ENCODE measurements around the gene MYO7B. TPM values are rescaled to one million over a fixed set of nuclear protein-coding genes. Genes with fewer than 3 reads are reported as not detected.

MYO7B gene
- total RNA-seq, 4 donors from 2014 or later: 0.21 to 0.48 (median 0.28) TPM

- no peak for DNase-seq
- Histone ChIP-seq H3K27ac (no peak overlapping the region), H3K9me3 (no peaks in the 10 kb centered on the region), H3K4me1 (no peaks in the 10 kb centered on the region), H3K4me3 (no peak overlapping the region), H3K27me3 (no peaks in the 10 kb centered on the region), H3K36me3 (no peaks in the 10 kb centered on the region)
- no peak for TF ChIP-seq POLR2A (IDR thresholded peaks at IDR 0.05)
- no peak for TF ChIP-seq CTCF (IDR thresholded peaks at IDR 0.05)
- intact Hi-C loops (cut with DNase I; ENCODE audit: low total_unique reads): no loop called here
These were observed 48.6 kb downstream of the MYO7B start for GRCh38 chr2:127584047-127584446.

GRCh38 chr2:127584516-127585033 is 49.1 kb downstream of the MYO7B start:
- Histone ChIP-seq H3K36me3 (no peaks in the 10 kb centered on the region), H3K4me1 (no peaks in the 10 kb centered on the region), H3K27ac (no peak overlapping the region), H3K9me3 (no peaks in the 10 kb centered on the region), H3K27me3 (no peaks in the 10 kb centered on the region), H3K4me3 (no peak overlapping the region)
- no peak for DNase-seq
- TF ChIP-seq POLR2A (IDR thresholded peaks at IDR 0.05): no peak
- intact Hi-C loops (cut with DNase I; ENCODE audit: low total_unique reads): no loop called here

GRCh38 chr2:127585270-127585807 is 49.9 kb downstream of the MYO7B start:
- Histone ChIP-seq H3K27ac (no peak overlapping the region), H3K4me1 (no peaks in the 10 kb centered on the region), H3K4me3 (no peak overlapping the region), H3K36me3 (no peaks in the 10 kb centered on the region), H3K9me3 (no peaks in the 10 kb centered on the region), H3K27me3 (no peaks in the 10 kb centered on the region)
- intact Hi-C loops (cut with DNase I; ENCODE audit: low total_unique reads): no loop called here
- DNase-seq: no peak
- TF ChIP-seq POLR2A (IDR thresholded peaks at IDR 0.05): no peak
- TF ChIP-seq CTCF (IDR thresholded peaks at IDR 0.05): no peak

DNA sequence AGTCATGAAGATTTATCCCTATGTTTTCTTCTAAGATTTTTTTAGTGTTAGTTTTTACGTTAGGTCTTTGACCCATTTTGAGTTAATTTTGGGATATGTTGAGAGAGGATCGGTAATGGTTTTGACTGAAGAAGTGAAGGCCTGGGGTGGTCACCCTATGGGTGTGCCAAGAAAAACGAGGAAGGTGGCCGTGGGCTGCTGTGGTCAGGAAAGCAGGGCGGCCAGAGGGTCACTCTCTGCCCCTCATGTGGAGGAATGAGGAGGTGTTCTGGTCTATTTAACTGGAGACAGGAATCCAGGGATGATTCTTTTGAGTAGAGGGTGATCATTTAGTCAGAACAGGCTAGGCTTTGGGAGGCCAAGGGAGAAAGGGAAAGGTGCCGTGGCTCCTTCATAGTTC is 50.7 kb downstream of the MYO7B start:
- no peaks in the 10 kb centered on the region for H3K4me1 ChIP-seq
- H3K36me3 ChIP-seq: no peaks in the 10 kb centered on the region
- no peaks in the 10 kb centered on the region for H3K27me3 ChIP-seq
- H3K4me3 ChIP-seq: no peak overlapping the region
- DNase-seq: no peak
- no peak overlapping the region for H3K27ac ChIP-seq
- TF ChIP-seq CTCF (IDR thresholded peaks at IDR 0.05) (no peak), POLR2A (IDR thresholded peaks at IDR 0.05) (no peak)
- no peaks in the 10 kb centered on the region for H3K9me3 ChIP-seq
- intact Hi-C loops (cut with DNase I; ENCODE audit: low total_unique reads): no loop called here

DNA sequence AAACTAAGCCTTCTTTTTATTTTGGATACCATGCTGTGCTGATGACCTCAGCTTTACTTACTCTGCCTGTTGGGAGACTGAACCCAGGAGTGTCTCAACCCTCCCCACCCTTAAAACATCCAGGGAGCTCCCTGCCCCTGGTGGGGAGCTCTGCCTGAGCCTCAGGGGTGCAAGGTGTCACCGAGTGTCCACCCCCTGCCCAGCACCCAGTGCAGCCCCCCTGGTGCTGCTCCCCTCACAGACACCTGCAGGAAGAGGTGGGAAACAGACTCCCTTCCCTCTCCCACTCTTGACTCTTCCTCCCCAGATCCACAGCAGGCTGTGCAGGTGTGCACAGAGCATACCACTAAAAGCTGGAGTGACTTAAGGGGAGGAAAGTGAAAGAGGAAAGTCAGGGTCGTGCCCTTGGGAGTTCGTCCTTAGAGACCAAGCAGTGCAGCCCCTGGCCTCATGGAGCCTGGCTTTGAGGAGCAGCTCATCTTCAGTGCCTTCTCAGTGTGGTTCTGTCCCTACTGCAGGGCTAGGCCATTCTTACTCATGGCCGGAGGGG is 51.3 kb downstream of the MYO7B start:
- no peak for TF ChIP-seq CTCF (IDR thresholded peaks at IDR 0.05)
- TF ChIP-seq POLR2A (IDR thresholded peaks at IDR 0.05): no peak
- H3K27ac ChIP-seq: no peak overlapping the region
- intact Hi-C loops (cut with DNase I; ENCODE audit: low total_unique reads): no loop called here
- no peaks in the 10 kb centered on the region for H3K36me3 ChIP-seq
- no peak for DNase-seq
- no peaks in the 10 kb centered on the region for H3K4me1 ChIP-seq
- no peaks in the 10 kb centered on the region for H3K9me3 ChIP-seq
- no peaks in the 10 kb centered on the region for H3K27me3 ChIP-seq
- no peak overlapping the region for H3K4me3 ChIP-seq

All from uterus (tissue), 4 donors.